OCI-LY1 (cell line): ENCODE results near the gene PLPP4.

ENCODE experiments used
- H2AFZ ChIP-seq: fragments of 200-600 bp; sonication (generic), shearing (Covaris generic); 2 replicates; pipeline ENCODE4 v1.6.0; 2014; ENCODE audit warnings: antibody characterized with exemption, mild to moderate bottlenecking, low read length
- H3F3A ChIP-seq: fragments of 200-600 bp; sonication (generic), shearing (Covaris generic); 2 replicates; pipeline ENCODE4 v1.6.0; 2014; ENCODE audit warnings: mild to moderate bottlenecking, antibody characterized with exemption, low read length, moderate library complexity; ENCODE audit not compliant: insufficient read depth
- H3K27ac ChIP-seq: fragments of 200-600 bp; sonication (generic); 2 replicates; pipeline ENCODE4 v1.5.1; 2014; ENCODE audit warnings: low read length, mixed run types, mild to moderate bottlenecking, low read depth; ENCODE audit not compliant: poor library complexity, severe bottlenecking
- H3K27me3 ChIP-seq: fragments of 200-600 bp; sonication (generic); 2 replicates; pipeline ENCODE4 v1.6.0; 2014; ENCODE audit warnings: antibody characterized with exemption, mild to moderate bottlenecking, low read length, moderate library complexity; ENCODE audit not compliant: insufficient read depth
- H3K36me3 ChIP-seq: fragments of 200-600 bp; sonication (generic); 2 replicates; pipeline ENCODE4 v1.6.1; 2014; ENCODE audit warnings: mild to moderate bottlenecking, antibody characterized with exemption, low read length, moderate library complexity, mixed read lengths; ENCODE audit not compliant: insufficient read depth
- H3K4me1 ChIP-seq: fragments of 200-600 bp; sonication (generic); 2 replicates; pipeline ENCODE4 v1.5.1; 2014; ENCODE audit warnings: mild to moderate bottlenecking, low read length, moderate library complexity; ENCODE audit not compliant: insufficient read depth, severe bottlenecking
- H3K4me2 ChIP-seq: fragments of 200-600 bp; sonication (generic), shearing (Covaris generic); 2 replicates; pipeline ENCODE4 v1.6.1; 2014; ENCODE audit warnings: low read length
- H3K4me3 ChIP-seq: fragments of 200-600 bp; sonication (generic); 2 replicates; pipeline ENCODE4 v1.5.1; 2014; ENCODE audit warnings: low read length, low read depth, mild to moderate bottlenecking, mixed read lengths; ENCODE audit not compliant: poor library complexity, severe bottlenecking
- H3K79me2 ChIP-seq: fragments of 200-600 bp; shearing (Covaris generic); 2 replicates; pipeline ENCODE4 v1.6.1; 2016; ENCODE audit warnings: mixed run types, low read length, mixed read lengths; ENCODE audit not compliant: insufficient read depth
- H3K9ac ChIP-seq: fragments of 200-600 bp; sonication (generic), shearing (Covaris generic); 2 replicates; pipeline ENCODE4 v1.6.1; 2014; ENCODE audit warnings: mild to moderate bottlenecking, low read length, mixed read lengths
- H3K9me2 ChIP-seq: fragments of 200-600 bp; sonication (generic), shearing (Covaris generic); 2 replicates; pipeline ENCODE4 v1.6.1; 2014; ENCODE audit warnings: low read depth, mild to moderate bottlenecking, low read length, mixed read lengths
- H3K9me3 ChIP-seq: fragments of 200-600 bp; shearing (Covaris generic); 2 replicates; pipeline ENCODE4 v1.6.1; 2014; ENCODE audit warnings: low read length, mixed read lengths
- H4K20me1 ChIP-seq: fragments of 200-600 bp; sonication (generic), shearing (Covaris generic); 2 replicates; pipeline ENCODE4 v1.6.0; 2016; ENCODE audit warnings: mild to moderate bottlenecking, low read length; ENCODE audit not compliant: insufficient read depth
- EZH2 ChIP-seq: fragments of 200-600 bp; sonication (generic), shearing (Covaris generic); IDR thresholded peaks from 2 replicates; pipeline ENCODE4 v1.8.0; 2017; ENCODE audit warnings: borderline replicate concordance, mixed run types, mild to moderate bottlenecking, antibody characterized with exemption, low read length, moderate library complexity, mixed read lengths
- TF ChIP-seq, protein P1 (sequence below): fragments of 200-600 bp; sonication (generic), shearing (Covaris generic); IDR thresholded peaks from 2 replicates; pipeline ENCODE4 v1.5.1; 2017; ENCODE audit warnings: mild to moderate bottlenecking, antibody characterized with exemption, low read length, moderate library complexity, mixed read lengths

Gene PLPP4

DNA sequence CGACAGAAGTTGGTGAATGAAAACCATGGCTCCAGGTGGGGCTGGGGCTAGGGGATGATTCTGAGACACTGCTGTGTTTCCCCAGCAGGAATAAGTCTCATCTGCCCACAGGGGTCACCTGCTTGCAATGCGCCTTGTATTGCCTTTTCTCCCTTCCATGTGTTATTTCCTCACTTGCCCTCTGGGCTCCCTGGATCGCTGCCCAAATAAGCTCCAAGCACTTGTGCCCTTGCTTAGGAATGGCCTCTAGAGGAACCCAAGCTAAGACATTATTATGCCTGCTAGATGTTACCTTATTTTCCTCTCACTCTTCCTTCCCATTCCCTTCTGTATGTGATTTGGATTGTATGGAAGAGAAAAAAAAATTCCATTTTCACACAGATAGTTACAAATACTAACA is 24.8 kb upstream of the PLPP4 start:
- Histone ChIP-seq H3K79me2 (no peaks in the 10 kb centered on the region), H3F3A (no peaks in the 10 kb centered on the region), H3K4me3 (no peak overlapping the region), H4K20me1 (no peaks in the 10 kb centered on the region), H3K27ac (no peak overlapping the region), H3K36me3 (no peaks in the 10 kb centered on the region), H3K27me3 (no peaks in the 10 kb centered on the region), H3K4me2 (no peak overlapping the region), H3K9me2 (no peaks in the 10 kb centered on the region), H2AFZ (no peak overlapping the region), H3K9ac (no peak overlapping the region), H3K4me1 (no peaks in the 10 kb centered on the region), H3K9me3 (no peaks in the 10 kb centered on the region)
- TF ChIP-seq, protein P1, sequence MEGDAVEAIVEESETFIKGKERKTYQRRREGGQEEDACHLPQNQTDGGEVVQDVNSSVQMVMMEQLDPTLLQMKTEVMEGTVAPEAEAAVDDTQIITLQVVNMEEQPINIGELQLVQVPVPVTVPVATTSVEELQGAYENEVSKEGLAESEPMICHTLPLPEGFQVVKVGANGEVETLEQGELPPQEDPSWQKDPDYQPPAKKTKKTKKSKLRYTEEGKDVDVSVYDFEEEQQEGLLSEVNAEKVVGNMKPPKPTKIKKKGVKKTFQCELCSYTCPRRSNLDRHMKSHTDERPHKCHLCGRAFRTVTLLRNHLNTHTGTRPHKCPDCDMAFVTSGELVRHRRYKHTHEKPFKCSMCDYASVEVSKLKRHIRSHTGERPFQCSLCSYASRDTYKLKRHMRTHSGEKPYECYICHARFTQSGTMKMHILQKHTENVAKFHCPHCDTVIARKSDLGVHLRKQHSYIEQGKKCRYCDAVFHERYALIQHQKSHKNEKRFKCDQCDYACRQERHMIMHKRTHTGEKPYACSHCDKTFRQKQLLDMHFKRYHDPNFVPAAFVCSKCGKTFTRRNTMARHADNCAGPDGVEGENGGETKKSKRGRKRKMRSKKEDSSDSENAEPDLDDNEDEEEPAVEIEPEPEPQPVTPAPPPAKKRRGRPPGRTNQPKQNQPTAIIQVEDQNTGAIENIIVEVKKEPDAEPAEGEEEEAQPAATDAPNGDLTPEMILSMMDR: no peak
- no peak for TF ChIP-seq EZH2

DNA sequence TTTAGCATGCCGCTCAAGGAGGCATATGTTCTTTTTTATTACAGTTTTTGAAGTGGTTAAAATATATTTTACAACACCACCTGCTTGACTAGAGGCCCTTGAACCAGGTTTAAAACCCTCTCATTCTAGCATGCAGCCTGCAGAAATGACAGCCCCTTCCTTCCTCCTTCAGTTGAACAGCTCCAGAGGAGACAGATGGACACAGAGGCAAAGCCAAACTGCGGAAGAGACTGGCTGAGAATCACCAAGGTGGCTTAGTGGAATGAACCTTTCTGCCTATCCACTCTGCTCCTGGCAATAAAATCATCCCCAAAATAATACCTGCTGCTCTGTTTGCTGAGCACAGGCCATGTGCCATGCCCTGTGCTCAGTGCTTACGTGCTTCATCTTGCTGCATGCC is 23.9 kb upstream of the PLPP4 start:
- Histone ChIP-seq H3K27ac (no peak overlapping the region), H3K4me1 (no peaks in the 10 kb centered on the region), H3K36me3 (no peaks in the 10 kb centered on the region), H3F3A (no peaks in the 10 kb centered on the region), H3K9me3 (no peaks in the 10 kb centered on the region), H4K20me1 (no peaks in the 10 kb centered on the region), H3K27me3 (no peaks in the 10 kb centered on the region), H2AFZ (no peak overlapping the region), H3K9ac (no peak overlapping the region), H3K4me2 (no peak overlapping the region), H3K4me3 (no peak overlapping the region), H3K9me2 (no peaks in the 10 kb centered on the region), H3K79me2 (no peaks in the 10 kb centered on the region)
- no peak for TF ChIP-seq EZH2
- TF ChIP-seq, protein P1: no peak

DNA sequence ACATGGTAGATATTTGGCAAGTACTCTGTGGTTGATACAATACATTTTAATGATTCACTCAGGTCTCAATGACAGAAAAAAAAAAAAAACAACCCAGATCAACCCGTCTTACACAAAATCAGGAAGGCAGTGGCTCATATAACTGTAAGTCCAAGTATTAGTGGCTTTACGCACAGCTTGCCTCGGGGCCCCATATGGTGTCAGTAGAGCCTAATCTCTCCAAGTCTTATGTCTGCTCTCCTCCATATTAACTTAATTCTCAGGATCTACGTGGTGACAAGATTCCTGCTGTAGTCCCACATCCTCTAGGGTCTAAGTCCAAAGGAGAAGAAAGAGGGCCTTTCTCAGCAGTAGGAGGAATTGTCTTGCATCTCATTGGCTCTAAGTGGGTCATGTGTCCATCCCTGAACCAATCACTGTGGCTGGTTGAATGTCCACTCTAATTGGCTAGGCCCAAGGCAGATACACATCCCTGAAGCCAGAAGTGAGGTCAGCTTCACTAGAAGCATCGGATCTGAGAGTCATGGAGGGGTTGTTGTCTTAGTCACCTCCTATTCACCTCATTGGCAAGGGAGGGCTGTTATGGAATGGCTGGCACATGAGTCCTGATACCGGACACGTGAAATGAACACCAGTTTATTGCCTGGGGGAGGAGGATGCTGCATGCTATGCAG is 20.5 kb upstream of the PLPP4 start:
- H3K27me3 ChIP-seq: no peaks in the 10 kb centered on the region
- H2AFZ ChIP-seq: no peak overlapping the region
- no peak overlapping the region for H3K4me3 ChIP-seq
- no peak overlapping the region for H3K27ac ChIP-seq
- no peak overlapping the region for H3K9ac ChIP-seq
- no peaks in the 10 kb centered on the region for H3F3A ChIP-seq
- H3K4me1 ChIP-seq: no peaks in the 10 kb centered on the region
- no peaks in the 10 kb centered on the region for H3K9me3 ChIP-seq
- TF ChIP-seq, protein P1: no peak
- TF ChIP-seq EZH2: no peak
- H3K36me3 ChIP-seq: no peaks in the 10 kb centered on the region
- no peaks in the 10 kb centered on the region for H3K79me2 ChIP-seq
- H3K4me2 ChIP-seq: no peak overlapping the region
- H3K9me2 ChIP-seq: no peaks in the 10 kb centered on the region
- H4K20me1 ChIP-seq: no peaks in the 10 kb centered on the region
